HepG2 (cell line): ENCODE measurements around the gene SP7. TPM values are rescaled to one million over a fixed set of nuclear protein-coding genes. Genes with fewer than 3 reads are reported as not detected.

Experiments used
- ARID4A ChIP-seq: sonication (generic); formaldehyde crosslinking; IDR thresholded peaks from 2 replicates; pipeline ENCODE4 v1.5.0; 2020; ENCODE audit warnings: mild to moderate bottlenecking, missing genetic modification reagents, borderline replicate concordance
- BHLHE40 ChIP-seq: IDR thresholded peaks from 2 replicates; pipeline ENCODE4 v1.6.1; 2011; ENCODE audit warnings: low read length, improper control_type of control experiment
- EHMT2 ChIP-seq: fragments of 200-600 bp; sonication (generic); IDR thresholded peaks from 2 replicates; pipeline ENCODE4 v1.7.0; 2017; ENCODE audit warnings: antibody characterized with exemption, low read depth, low read length, borderline replicate concordance
- IKZF1 ChIP-seq: fragments of 450-650 bp; IDR thresholded peaks from 2 replicates; pipeline ENCODE4 v1.7.1; 2016
- KAT2B ChIP-seq: fragments of 150-350 bp; IDR thresholded peaks from 2 replicates; pipeline ENCODE4 v1.6.1; 2014; ENCODE audit warnings: low read depth, low read length, borderline replicate concordance
- LCORL ChIP-seq, 2 experiments: fragments of 450-650 bp in 1 of 2; sonication (generic) in 1 of 2; formaldehyde crosslinking in 1 of 2; IDR thresholded peaks; 2 replicates each; pipeline versions ENCODE4 v1.5.0 to v1.6.1; 2017 to 2020; ENCODE audit warnings: antibody characterized with exemption in 1 of 2, missing genetic modification reagents in 1 of 2
- SP140L ChIP-seq: sonication (generic); formaldehyde crosslinking; IDR thresholded peaks from 2 replicates; pipeline ENCODE4 v1.4.0; 2020; ENCODE audit warnings: missing genetic modification reagents, borderline replicate concordance
- STAT6 ChIP-seq: sonication (generic); formaldehyde crosslinking; IDR thresholded peaks from 2 replicates; pipeline ENCODE4 v1.4.0; 2020; ENCODE audit warnings: missing genetic modification reagents, mild to moderate bottlenecking, borderline replicate concordance
- TCF12 ChIP-seq, 2 experiments: fragments of 450-650 bp in 1 of 2; sonication (generic) in 1 of 2; formaldehyde crosslinking in 1 of 2; IDR thresholded peaks; 2 replicates each; pipeline versions ENCODE4 v1.6.1 to v1.8.0; 2017 to 2022; ENCODE audit warnings: antibody characterized with exemption in 1 of 2, mild to moderate bottlenecking in 1 of 2, missing genetic modification reagents in 1 of 2, moderate library complexity in 1 of 2
- YEATS4 ChIP-seq: sonication (generic); formaldehyde crosslinking; IDR thresholded peaks from 2 replicates; pipeline ENCODE4 v1.4.0; 2020; ENCODE audit warnings: missing genetic modification reagents, borderline replicate concordance
- ZNF383 ChIP-seq: sonication (generic); formaldehyde crosslinking; IDR thresholded peaks from 2 replicates; pipeline ENCODE4 v1.4.0; 2020; ENCODE audit warnings: missing genetic modification reagents, mild to moderate bottlenecking, borderline replicate concordance
- ZNF501 ChIP-seq: sonication (generic); formaldehyde crosslinking; IDR thresholded peaks from 2 replicates; pipeline ENCODE4 v1.5.1; 2020; ENCODE audit warnings: mild to moderate bottlenecking, moderate library complexity, missing genetic modification reagents
- ZNF549 ChIP-seq: sonication (generic); formaldehyde crosslinking; IDR thresholded peaks from 2 replicates; pipeline ENCODE4 v1.5.0; 2020; ENCODE audit warnings: missing genetic modification reagents
- ZNF577 ChIP-seq: sonication (generic); formaldehyde crosslinking; IDR thresholded peaks from 2 replicates; pipeline ENCODE4 v1.4.0; 2020; ENCODE audit warnings: mild to moderate bottlenecking, low read depth, missing genetic modification reagents, borderline replicate concordance
- ZNF747 ChIP-seq: sonication (generic); formaldehyde crosslinking; IDR thresholded peaks from 2 replicates; pipeline ENCODE4 v1.8.1; 2023; ENCODE audit warnings: missing genetic modification reagents, mild to moderate bottlenecking, borderline replicate concordance
- ZSCAN12 ChIP-seq: sonication (generic); formaldehyde crosslinking; IDR thresholded peaks from 2 replicates; pipeline ENCODE4 v1.9.0; 2021; ENCODE audit warnings: mild to moderate bottlenecking, missing genetic modification reagents
- polyA plus RNA-seq, 8 experiments: library from polyadenylated mRNA; depleted of rRNA in 3 of 8; stranded (reverse) in 7 of 8; unstranded in 1 of 8; fragments of >200 nt; fragmentation: Illumina TruSeq in 4 of 8; extraction: Trizol in 4 of 8; gene quantifications; 2 replicates each; pipeline versions ENCODE4 v1.2.1 to v1.2.3, GENCODE V29; 2011 to 2016; ENCODE audit warnings: low read depth in 4 of 8, missing spikeins in 1 of 8, mixed read lengths in 1 of 8; ENCODE audit not compliant: insufficient read depth in 1 of 8
- total RNA-seq, 5 experiments: library from RNA; depleted of rRNA; stranded (reverse); fragments of >200 nt; fragmentation: Illumina TruSeq; extraction: Trizol; gene quantifications; 2 replicates each; pipeline ENCODE4 v1.2.3, GENCODE V29; 2016; ENCODE audit warnings: low read depth in 1 of 5
- TF ChIP-seq, protein P1 (sequence below): sonication (generic); formaldehyde crosslinking; IDR thresholded peaks from 2 replicates; pipeline ENCODE4 v1.4.0; 2020; ENCODE audit warnings: missing genetic modification reagents

Gene SP7
- total and polyA plus RNA-seq, 2 of the 13 experiments (the other 11 are each of a cell fraction or from before 2014, with no cell fraction given), result not detected

GRCh38 chr12:53324779-53325510 lies 11.2 kb downstream of the SP7 start (continued):
- TF ChIP-seq TCF12 (IDR thresholded peaks at IDR 0.05) (no peak), TCF12 (CRISPR knock-in tag; IDR thresholded peaks at IDR 0.05) (peak; percentile 84; the same call in 1 of the 2 replicates), BHLHE40 (peak; percentile 21; the same call in 1 of the 2 replicates), ARID4A (peak; percentile 79; the same call in 1 of the 2 replicates), SP140L (CRISPR knock-in tag) (no peak), KAT2B (no peak), EHMT2 (no peak), ZNF383 (no peak), ZNF747 (CRISPR knock-in tag) (peak; percentile 79; the same call in 1 of the 2 replicates), YEATS4 (peak; percentile 83; the same call in 1 of the 2 replicates), ZNF549 (CRISPR knock-in tag) (no peak), IKZF1 (no peak), LCORL (IDR thresholded peaks at IDR 0.05) (no peak), LCORL (CRISPR knock-in tag; IDR thresholded peaks at IDR 0.05) (peak; percentile 89), STAT6 (CRISPR knock-in tag) (peak; percentile 22; the same call in 1 of the 2 replicates), ZNF577 (CRISPR knock-in tag) (no peak), ZNF501 (CRISPR knock-in tag) (peak; percentile 95), ZSCAN12 (CRISPR knock-in tag) (no peak; the same call in 1 of the 2 replicates)
- TF ChIP-seq, protein P1, sequence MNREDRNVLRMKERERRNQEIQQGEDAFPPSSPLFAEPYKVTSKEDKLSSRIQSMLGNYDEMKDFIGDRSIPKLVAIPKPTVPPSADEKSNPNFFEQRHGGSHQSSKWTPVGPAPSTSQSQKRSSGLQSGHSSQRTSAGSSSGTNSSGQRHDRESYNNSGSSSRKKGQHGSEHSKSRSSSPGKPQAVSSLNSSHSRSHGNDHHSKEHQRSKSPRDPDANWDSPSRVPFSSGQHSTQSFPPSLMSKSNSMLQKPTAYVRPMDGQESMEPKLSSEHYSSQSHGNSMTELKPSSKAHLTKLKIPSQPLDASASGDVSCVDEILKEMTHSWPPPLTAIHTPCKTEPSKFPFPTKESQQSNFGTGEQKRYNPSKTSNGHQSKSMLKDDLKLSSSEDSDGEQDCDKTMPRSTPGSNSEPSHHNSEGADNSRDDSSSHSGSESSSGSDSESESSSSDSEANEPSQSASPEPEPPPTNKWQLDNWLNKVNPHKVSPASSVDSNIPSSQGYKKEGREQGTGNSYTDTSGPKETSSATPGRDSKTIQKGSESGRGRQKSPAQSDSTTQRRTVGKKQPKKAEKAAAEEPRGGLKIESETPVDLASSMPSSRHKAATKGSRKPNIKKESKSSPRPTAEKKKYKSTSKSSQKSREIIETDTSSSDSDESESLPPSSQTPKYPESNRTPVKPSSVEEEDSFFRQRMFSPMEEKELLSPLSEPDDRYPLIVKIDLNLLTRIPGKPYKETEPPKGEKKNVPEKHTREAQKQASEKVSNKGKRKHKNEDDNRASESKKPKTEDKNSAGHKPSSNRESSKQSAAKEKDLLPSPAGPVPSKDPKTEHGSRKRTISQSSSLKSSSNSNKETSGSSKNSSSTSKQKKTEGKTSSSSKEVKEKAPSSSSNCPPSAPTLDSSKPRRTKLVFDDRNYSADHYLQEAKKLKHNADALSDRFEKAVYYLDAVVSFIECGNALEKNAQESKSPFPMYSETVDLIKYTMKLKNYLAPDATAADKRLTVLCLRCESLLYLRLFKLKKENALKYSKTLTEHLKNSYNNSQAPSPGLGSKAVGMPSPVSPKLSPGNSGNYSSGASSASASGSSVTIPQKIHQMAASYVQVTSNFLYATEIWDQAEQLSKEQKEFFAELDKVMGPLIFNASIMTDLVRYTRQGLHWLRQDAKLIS, result no peak
